ENCODE data around the gene RSAD1.
A peak's percentile ranks its signal among the peaks of the same experiment; 100 is the strongest.

The RSAD1 gene

DNA sequence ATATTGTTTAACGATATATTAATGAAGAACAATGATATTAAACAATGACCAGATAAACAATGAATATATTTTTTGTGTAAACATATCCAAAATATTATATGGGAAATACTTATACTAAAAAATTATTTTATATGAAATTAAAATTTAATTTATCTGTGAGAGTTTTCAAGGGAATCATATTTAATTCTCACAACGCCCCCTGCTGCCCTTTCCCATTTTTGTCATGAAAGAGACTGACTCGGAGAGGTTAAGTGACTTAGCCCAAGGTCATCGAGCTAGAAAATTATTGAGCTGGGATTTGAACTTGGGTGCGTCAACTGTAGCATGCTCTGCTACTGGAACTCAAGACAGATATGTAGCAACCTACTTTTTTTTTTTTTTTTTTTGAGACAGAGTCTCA, 22.4 kb downstream of the RSAD1 start:
- no peak overlapping the region for H3K4me3 ChIP-seq (ENCODE audit: low read depth, low read length)
- DNase-seq (ENCODE audit: low read depth) = no peak
- TF ChIP-seq, protein P1, sequence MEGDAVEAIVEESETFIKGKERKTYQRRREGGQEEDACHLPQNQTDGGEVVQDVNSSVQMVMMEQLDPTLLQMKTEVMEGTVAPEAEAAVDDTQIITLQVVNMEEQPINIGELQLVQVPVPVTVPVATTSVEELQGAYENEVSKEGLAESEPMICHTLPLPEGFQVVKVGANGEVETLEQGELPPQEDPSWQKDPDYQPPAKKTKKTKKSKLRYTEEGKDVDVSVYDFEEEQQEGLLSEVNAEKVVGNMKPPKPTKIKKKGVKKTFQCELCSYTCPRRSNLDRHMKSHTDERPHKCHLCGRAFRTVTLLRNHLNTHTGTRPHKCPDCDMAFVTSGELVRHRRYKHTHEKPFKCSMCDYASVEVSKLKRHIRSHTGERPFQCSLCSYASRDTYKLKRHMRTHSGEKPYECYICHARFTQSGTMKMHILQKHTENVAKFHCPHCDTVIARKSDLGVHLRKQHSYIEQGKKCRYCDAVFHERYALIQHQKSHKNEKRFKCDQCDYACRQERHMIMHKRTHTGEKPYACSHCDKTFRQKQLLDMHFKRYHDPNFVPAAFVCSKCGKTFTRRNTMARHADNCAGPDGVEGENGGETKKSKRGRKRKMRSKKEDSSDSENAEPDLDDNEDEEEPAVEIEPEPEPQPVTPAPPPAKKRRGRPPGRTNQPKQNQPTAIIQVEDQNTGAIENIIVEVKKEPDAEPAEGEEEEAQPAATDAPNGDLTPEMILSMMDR (IDR thresholded peaks at IDR 0.05; ENCODE audit: low read depth, low read length, missing control alignments) = peak; percentile 35

DNA sequence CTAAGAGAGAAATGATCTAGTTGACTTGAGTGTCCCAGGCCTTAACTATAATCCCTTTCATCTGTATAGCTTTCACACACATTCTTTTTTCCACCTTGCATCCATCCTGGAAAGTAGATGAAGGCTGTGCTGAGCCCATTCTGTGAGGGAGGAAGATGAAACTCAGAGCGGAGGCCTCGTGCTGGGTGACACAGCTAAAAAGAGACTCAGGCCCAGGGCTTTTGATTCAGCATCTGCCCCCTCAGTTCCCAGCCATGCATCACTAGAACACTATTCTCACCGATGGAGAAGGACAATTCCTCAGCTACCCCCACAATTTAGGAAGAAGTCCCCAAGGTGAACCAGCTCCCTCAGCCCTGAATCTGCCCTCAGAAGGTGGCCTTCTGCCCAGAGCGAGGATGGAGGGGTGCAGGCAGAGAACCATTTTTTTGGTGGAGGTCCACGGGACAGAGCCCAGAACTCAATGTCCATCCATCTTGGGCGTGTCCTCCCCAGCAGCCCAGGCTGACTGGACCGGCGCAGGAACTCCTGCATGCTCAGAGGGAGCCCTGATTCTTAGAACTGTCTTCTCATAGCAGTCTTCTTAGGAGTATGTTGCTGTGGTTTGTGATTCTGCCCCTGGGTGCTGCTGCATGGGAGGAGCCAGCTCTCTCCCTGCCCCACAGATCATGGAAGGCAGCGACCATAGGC, 23.8 kb downstream of the RSAD1 start:
- no peak overlapping the region for H3K4me3 ChIP-seq (ENCODE audit: low read depth, low read length)
- DNase-seq (ENCODE audit: low read depth) = no peak
- TF ChIP-seq, protein P1 (IDR thresholded peaks at IDR 0.05; ENCODE audit: low read depth, low read length, missing control alignments) = no peak

DNA sequence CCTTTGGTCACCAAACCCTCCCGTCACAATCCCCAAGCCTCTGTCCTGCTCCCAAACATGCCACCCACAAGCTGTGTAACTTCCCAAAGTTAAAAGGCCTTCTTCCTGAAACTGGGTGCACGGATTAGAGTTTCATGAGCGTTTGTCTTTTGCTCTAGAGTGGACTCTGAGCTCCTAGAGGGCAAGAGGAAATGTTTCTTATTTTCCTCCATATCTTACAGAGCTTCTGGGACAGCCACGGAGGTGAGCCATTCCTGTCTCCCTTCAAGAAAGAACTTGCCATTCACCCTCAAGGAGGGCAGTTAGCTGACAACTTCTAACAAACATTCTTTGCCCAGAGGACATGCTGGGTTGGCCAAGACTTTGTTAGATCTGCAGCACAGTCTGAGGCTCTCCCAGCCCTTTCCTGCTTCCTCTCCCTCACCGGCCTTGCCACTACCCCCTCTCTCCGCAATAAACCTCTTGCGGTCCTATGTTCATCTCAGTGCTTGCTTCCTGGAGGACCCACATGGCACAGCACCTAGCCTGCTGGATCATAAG, 27.0 kb downstream of the RSAD1 start:
- TF ChIP-seq, protein P1 (IDR thresholded peaks at IDR 0.05; ENCODE audit: low read depth, low read length, missing control alignments) = no peak
- H3K4me3 ChIP-seq (ENCODE audit: low read depth, low read length) = no peak overlapping the region
- DNase-seq (ENCODE audit: low read depth) = no peak

DNA sequence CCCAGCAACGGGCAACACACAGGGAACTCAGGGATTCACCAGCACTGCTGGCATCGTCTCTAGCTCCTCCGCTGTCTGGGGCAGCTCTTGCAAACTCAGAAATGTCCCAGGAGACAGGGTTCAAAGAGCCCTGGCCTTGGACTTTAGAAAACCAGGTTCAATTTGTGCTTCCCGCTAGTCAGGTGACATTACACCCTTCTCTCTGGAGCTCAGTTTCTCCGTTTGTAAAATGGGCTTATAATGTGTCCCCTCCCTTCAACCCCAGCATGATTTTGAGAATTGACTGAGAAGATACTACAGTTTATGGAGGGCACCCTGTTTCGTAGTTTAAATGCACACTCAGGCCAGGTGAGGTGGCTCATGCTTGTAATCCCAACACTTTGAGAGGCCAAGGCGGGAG, 27.6 kb downstream of the RSAD1 start:
- TF ChIP-seq, protein P1 (IDR thresholded peaks at IDR 0.05; ENCODE audit: low read depth, low read length, missing control alignments) = no peak
- DNase-seq (ENCODE audit: low read depth) = no peak
- no peak overlapping the region for H3K4me3 ChIP-seq (ENCODE audit: low read depth, low read length)

DNA sequence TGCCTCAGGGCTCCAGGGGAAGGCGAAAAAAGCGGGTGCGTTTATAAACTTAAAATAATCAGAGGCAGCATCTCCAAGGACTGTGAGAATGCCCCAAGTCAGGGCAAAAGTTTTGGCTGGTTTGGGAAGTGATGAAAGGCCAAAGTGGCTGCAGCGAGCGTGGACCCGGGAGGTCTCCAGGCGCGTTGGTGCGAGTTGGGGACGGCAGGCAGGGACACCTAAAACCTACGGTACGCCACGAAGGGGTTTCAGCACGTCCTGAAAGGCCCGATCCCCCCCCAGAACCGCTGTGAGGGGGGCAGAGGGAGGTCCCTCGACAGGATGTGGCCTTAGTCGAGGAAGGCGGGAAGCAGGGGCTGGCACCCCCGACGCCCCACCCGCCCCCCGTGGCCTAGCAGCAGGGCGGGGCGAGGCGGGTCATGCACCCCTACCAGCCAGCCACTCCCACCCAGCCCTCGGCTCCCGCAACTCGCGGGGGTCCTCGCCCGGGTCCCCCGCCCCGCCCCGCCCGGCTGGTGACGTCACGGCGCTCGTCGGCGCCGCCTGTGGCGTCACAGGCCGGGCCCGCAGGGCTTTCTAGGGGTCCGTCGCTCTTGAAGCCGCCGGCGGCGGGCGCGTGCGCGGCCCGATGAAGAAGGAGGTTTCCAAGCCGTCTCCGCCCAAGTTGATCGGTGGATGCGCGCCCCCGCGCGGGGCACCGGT, 29.4 kb downstream of the RSAD1 start, which contains the start of gene MYCBPAP:
Gene MYCBPAP (plus strand): TSS at position 569 of the 702 bp plus-strand sequence. CDS start 236 bp downstream, outside the sequence.
- H3K4me3 ChIP-seq (ENCODE audit: low read depth, low read length) = peak within 1 kb of the TSS; percentile 57
- peak; percentile 31 for DNase-seq (ENCODE audit: low read depth)
- TF ChIP-seq, protein P1 (IDR thresholded peaks at IDR 0.05; ENCODE audit: low read depth, low read length, missing control alignments) = peak; percentile 15

DNA sequence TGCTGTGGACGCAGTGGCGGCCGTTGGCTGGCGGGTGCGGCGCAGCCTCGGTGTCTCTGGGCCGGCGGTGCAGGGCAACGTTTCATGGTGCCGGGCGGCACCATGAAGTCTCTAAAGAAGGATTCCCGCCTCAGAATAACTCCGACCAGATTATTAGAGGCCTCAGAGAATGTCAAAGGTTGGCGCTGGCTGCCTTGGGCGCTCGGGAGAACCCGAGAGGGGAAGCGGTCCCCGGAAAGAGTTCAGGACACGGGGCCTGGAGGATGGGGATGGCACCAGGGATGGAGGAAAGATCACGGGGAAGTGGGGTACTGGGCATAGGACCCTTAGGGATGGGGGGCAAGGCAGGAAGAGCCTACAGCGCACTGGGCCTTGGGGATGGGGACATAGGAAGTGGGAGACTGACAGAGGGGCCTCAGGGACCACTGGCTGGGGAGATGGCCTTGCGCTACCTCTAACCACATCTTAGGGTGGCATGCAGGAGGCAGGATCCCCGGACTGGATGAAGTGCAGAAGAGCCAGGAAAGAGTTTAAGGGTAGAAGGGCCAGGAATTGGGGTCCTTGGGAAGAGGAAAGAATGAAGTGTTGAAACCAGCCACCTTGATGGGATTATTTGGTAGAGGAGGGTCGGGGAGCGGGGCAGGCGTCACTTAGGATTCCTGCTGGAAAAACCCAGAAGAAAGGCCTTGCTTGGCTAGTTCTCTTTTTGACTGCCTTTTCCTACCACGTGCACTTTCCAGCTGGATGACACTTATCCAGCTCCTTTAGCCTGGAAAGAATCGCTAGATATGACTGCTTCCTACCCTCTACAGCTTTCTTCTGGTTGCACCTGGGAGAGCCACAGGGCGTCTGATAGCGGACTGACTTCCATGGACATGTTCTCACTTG, 30.2 kb downstream of the RSAD1 start:
- DNase-seq (ENCODE audit: low read depth) = no peak
- H3K4me3 ChIP-seq (ENCODE audit: low read depth, low read length) = peak overlapping the region; percentile 57
- TF ChIP-seq, protein P1 (IDR thresholded peaks at IDR 0.05; ENCODE audit: low read depth, low read length, missing control alignments) = no peak

All from GM12864 (cell line).